ENCODE measurements around the gene NOX3. TPM values are rescaled to one million over a fixed set of nuclear protein-coding genes. Genes with fewer than 3 reads are reported as not detected.

NOX3 gene
- total RNA-seq, 1 donor from 2014 or later = not detected

DNA sequence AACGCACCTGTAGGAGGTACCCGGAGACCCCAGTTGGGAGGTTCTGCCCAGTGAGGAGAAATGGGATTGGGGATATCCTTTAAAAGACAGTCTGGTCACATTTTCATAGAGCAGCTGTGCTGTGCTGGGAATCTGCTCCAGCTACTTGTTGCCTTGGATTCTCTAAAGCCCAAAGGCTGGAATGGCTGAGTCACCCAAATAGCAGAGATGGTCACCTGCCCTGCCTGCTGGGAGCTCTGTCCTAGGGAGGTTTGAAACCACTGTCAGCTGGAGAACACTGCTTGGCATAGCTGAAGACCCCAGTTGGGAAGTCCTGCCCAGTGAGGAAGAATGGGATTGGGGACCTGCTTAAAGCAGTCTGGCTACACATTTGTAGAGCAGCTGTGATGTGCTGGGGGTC is 106.5 kb downstream of the NOX3 start:
- no peak for DNase-seq
- Mint-ChIP-seq H3K36me3 (ENCODE audit: low read depth) (peaks cover 7% of the 10 kb centered on the region), H3K27me3 (no peaks in the 10 kb centered on the region), H3K4me3 (no peak overlapping the region), H3K27ac (no peak overlapping the region), H3K4me1 (peaks cover 23% of the 10 kb centered on the region), H3K9me3 (peaks cover 30% of the 10 kb centered on the region)
- CTCF ChIA-PET = no interaction called here
- no peak for TF ChIP-seq CTCF (IDR thresholded peaks at IDR 0.05)
- ATAC-seq (ENCODE audit: low read depth) = no peak
- intact Hi-C loops (cut with micrococcal nuclease) = no loop called here
- POLR2A ChIA-PET = interaction anchor here (0.6 kb wide), 1 partner anchor 34 kb away, joined by 3 read pairs; no protein-coding TSS in a partner anchor

- Mint-ChIP-seq H3K27me3 (no peaks in the 10 kb centered on the region), H3K36me3 (ENCODE audit: low read depth) (peaks cover 7% of the 10 kb centered on the region), H3K4me1 (peaks cover 23% of the 10 kb centered on the region), H3K9me3 (peaks cover 29% of the 10 kb centered on the region), H3K4me3 (no peak overlapping the region), H3K27ac (no peak overlapping the region)
- ChIA-PET POLR2A (no interaction called here), CTCF (no interaction called here)
- ATAC-seq (ENCODE audit: low read depth) = no peak
- DNase-seq = no peak
- no peak for TF ChIP-seq CTCF (IDR thresholded peaks at IDR 0.05)
- intact Hi-C loops (cut with micrococcal nuclease) = no loop called here
Observed at GRCh38 chr6:155347800-155348199, 107.8 kb downstream of the NOX3 start.

DNA sequence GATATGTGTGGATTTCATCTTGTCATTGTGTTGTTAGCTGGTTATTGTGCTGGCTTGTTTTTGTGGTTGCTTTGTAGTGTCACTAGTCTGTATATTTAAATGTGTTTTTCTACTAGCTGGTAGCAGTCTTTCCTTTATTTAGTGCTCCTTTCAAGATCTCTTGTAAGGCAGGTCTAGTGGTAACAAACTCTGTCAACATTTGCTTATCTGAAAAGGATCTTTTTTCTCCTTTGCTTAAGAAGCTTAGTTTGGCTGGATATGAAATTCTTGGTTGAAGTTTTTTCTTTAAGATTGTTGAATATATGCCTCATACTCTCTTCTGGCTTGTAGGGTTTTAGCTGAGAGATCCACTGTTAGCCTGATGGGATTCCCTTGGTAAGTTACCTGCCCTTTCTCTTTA is 108.7 kb downstream of the NOX3 start:
- intact Hi-C loops (cut with micrococcal nuclease) = no loop called here
- Mint-ChIP-seq H3K27ac (no peak overlapping the region), H3K9me3 (peaks cover 29% of the 10 kb centered on the region), H3K4me3 (no peak overlapping the region), H3K36me3 (ENCODE audit: low read depth) (peaks cover 7% of the 10 kb centered on the region), H3K27me3 (no peaks in the 10 kb centered on the region), H3K4me1 (peaks cover 17% of the 10 kb centered on the region)
- ATAC-seq (ENCODE audit: low read depth) (no peak), DNase-seq (no peak)
- POLR2A ChIA-PET = no interaction called here
- TF ChIP-seq CTCF (IDR thresholded peaks at IDR 0.05) = no peak
- CTCF ChIA-PET = no interaction called here

Other genes with a start within 250 kb of the NOX3 start
- not detected in 2 replicates for gene CLDN20, start 191.8 kb downstream of the NOX3 start, total RNA-seq
- gene TFB1M, start 141.4 kb downstream of the NOX3 start, total RNA-seq = 35.2 and 41.5 TPM in 2 replicates